Measurements from ENCODE around the gene RGL4. TPM values are rescaled to one million over a fixed set of nuclear protein-coding genes. Genes with fewer than 3 reads are reported as not detected.

RGL4 gene
- total RNA-seq, 1 donor from 2014 or later, result 0.42 TPM

- Mint-ChIP-seq H3K4me3 (peak overlapping the region; percentile 32), H3K27me3 (no peaks in the 10 kb centered on the region), H3K36me3 (ENCODE audit: low read depth) (peaks cover 50% of the 10 kb centered on the region), H3K9me3 (no peaks in the 10 kb centered on the region), H3K27ac (peak overlapping the region; percentile 50), H3K4me1 (peaks cover 16% of the 10 kb centered on the region)
- ChIA-PET POLR2A (interaction anchor here (0.5 to 0.7 kb wide), 2 partner anchors 85 to 669 kb away, joined by 4 to 7 read pairs; no protein-coding TSS in a partner anchor), CTCF (interaction anchor here (1.3 kb wide), 1 partner anchor 136 kb away, joined by 3 read pairs; no protein-coding TSS in a partner anchor)
- TF ChIP-seq CTCF (IDR thresholded peaks at IDR 0.05), result no peak
- ATAC-seq (ENCODE audit: low read depth) (no peak), DNase-seq (no peak)
- intact Hi-C loops (cut with micrococcal nuclease), result no loop called here
Observed at GRCh38 chr22:23713696-23714595, 23.1 kb downstream of the RGL4 start.

- H3K4me3 Mint-ChIP-seq, result peak overlapping the region; percentile 68
- H3K27ac Mint-ChIP-seq, result no peak overlapping the region
- ATAC-seq (ENCODE audit: low read depth), result no peak
- H3K9me3 Mint-ChIP-seq, result no peaks in the 10 kb centered on the region
- intact Hi-C loops (cut with micrococcal nuclease), result loop anchor here (5.0 kb wide), 2 partner anchors 52 to 132 kb away; partner anchors contain the start of gene CHCHD10
- DNase-seq, result no peak
- TF ChIP-seq CTCF (IDR thresholded peaks at IDR 0.05), result no peak
- H3K36me3 Mint-ChIP-seq (ENCODE audit: low read depth), result peaks cover 41% of the 10 kb centered on the region
- no peaks in the 10 kb centered on the region for H3K27me3 Mint-ChIP-seq
- CTCF ChIA-PET, result no interaction called here
- peaks cover 16% of the 10 kb centered on the region for H3K4me1 Mint-ChIP-seq
- POLR2A ChIA-PET, result no interaction called here
Observed at GRCh38 chr22:23714596-23715578, 24.1 kb downstream of the RGL4 start.

GRCh38 chr22:23715806-23716375 is 25.1 kb downstream of the RGL4 start:
- ATAC-seq (ENCODE audit: low read depth) (no peak), DNase-seq (no peak)
- TF ChIP-seq CTCF (IDR thresholded peaks at IDR 0.05), result no peak
- POLR2A ChIA-PET, result interaction anchor here (1.6 to 1.8 kb wide), 2 partner anchors 134 to 141 kb away, joined by 4 to 7 read pairs; partner anchors contain the start of gene SLC2A11
- H3K4me3 Mint-ChIP-seq, result peak overlapping the region; percentile 81
- peaks cover 16% of the 10 kb centered on the region for H3K4me1 Mint-ChIP-seq
- no peak overlapping the region for H3K27ac Mint-ChIP-seq
- intact Hi-C loops (cut with micrococcal nuclease), result loop anchor here (5.0 kb wide), 2 partner anchors 51 to 131 kb away; partner anchors contain the start of gene CHCHD10
- H3K27me3 Mint-ChIP-seq, result no peaks in the 10 kb centered on the region
- H3K9me3 Mint-ChIP-seq, result no peaks in the 10 kb centered on the region
- peaks cover 31% of the 10 kb centered on the region for H3K36me3 Mint-ChIP-seq (ENCODE audit: low read depth)
- CTCF ChIA-PET, result interaction anchor here (0.7 to 0.8 kb wide), 2 partner anchors 120 to 134 kb away, joined by 3 read pairs; no protein-coding TSS in a partner anchor

- DNase-seq, result peak; percentile 81
- ChIA-PET POLR2A (interaction anchor here (0.5 to 1.8 kb wide), 17 partner anchors 15 to 177 kb away, joined by 3 to 13 read pairs (median 4); partner anchors contain the start of genes DERL3, MIF, SLC2A11 and ZNF70), CTCF (interaction anchor here (0.8 kb wide), 1 partner anchor 133 kb away, joined by 3 read pairs; no protein-coding TSS in a partner anchor)
- Mint-ChIP-seq H3K4me1 (peaks cover 16% of the 10 kb centered on the region), H3K36me3 (ENCODE audit: low read depth) (peaks cover 20% of the 10 kb centered on the region), H3K27ac (peak overlapping the region; percentile 69), H3K4me3 (peak overlapping the region; percentile 81), H3K27me3 (no peaks in the 10 kb centered on the region), H3K9me3 (no peaks in the 10 kb centered on the region)
- intact Hi-C loops (cut with micrococcal nuclease), result loop anchor here (1.0 to 5.0 kb wide), 6 partner anchors 21 to 197 kb away; partner anchors contain the start of gene CHCHD10
- TF ChIP-seq CTCF (IDR thresholded peaks at IDR 0.05), result no peak
- ATAC-seq (ENCODE audit: low read depth), result peak; percentile 97
Observed at GRCh38 chr22:23716811-23717801, 26.3 kb downstream of the RGL4 start.
